Renal pelvis (tissue), 4 donors: ENCODE data around the gene ZBTB20. TPM values are rescaled to one million over a fixed set of nuclear protein-coding genes. Genes with fewer than 3 reads are reported as not detected.
A peak's percentile ranks its signal among the peaks of the same experiment; 100 is the strongest.
"Not testable (repeated sequence)": the region's sequence is repeated elsewhere in the genome, so short reads cannot be mapped to it uniquely, and the experiment has no call there.

Experiments
- DNase-seq: peaks from one replicate; pipeline ENCODE4 v3.0.0-alpha.2; 2013
- polyA plus RNA-seq, 3 donors: library from polyadenylated mRNA; unstranded; fragments of 120-200 nt; gene quantifications; one replicate each; pipeline ENCODE4 v1.2.1, GENCODE V29; 2013; ENCODE audit not compliant: insufficient read length in 3 of 3

ZBTB20 gene
- polyA plus RNA-seq, 3 donors: 4.4 to 6.3 (median 5.9) TPM

GRCh38 chr3:114834175-114834940, 312.7 kb downstream of the ZBTB20 start:
- DNase-seq: no peak

- DNase-seq: no peak
These were observed 315.2 kb downstream of the ZBTB20 start for GRCh38 chr3:114831861-114832260.

- DNase-seq: no peak
These were observed 316.4 kb downstream of the ZBTB20 start for GRCh38 chr3:114830652-114831051.

GRCh38 chr3:114829783-114830182, 317.3 kb downstream of the ZBTB20 start:
- DNase-seq: peak; percentile 38

- peak; percentile 12 for DNase-seq
These were observed 319.6 kb downstream of the ZBTB20 start for GRCh38 chr3:114827495-114827894.

- no peak for DNase-seq
These were observed 323.1 kb downstream of the ZBTB20 start for GRCh38 chr3:114824014-114824413.

- no peak for DNase-seq
These were observed 324.0 kb downstream of the ZBTB20 start for GRCh38 chr3:114823061-114823460.

GRCh38 chr3:114816052-114816451, 331.0 kb downstream of the ZBTB20 start:
- no peak for DNase-seq

- not testable (repeated sequence) for DNase-seq
These were observed 334.4 kb downstream of the ZBTB20 start for GRCh38 chr3:114812541-114813238.

- DNase-seq: no peak
These were observed 337.2 kb downstream of the ZBTB20 start for GRCh38 chr3:114809668-114810413.

- DNase-seq: no peak
These were observed 343.0 kb downstream of the ZBTB20 start for GRCh38 chr3:114804099-114804498.

GRCh38 chr3:114803042-114803695, 343.9 kb downstream of the ZBTB20 start:
- DNase-seq: no peak

GRCh38 chr3:114800272-114801031, 346.6 kb downstream of the ZBTB20 start:
- no peak for DNase-seq

- no peak for DNase-seq
These were observed 347.3 kb downstream of the ZBTB20 start for GRCh38 chr3:114799816-114800215.

GRCh38 chr3:114796796-114797195, 350.3 kb downstream of the ZBTB20 start:
- no peak for DNase-seq

GRCh38 chr3:114794894-114795630, 352.0 kb downstream of the ZBTB20 start:
- no peak for DNase-seq

GRCh38 chr3:114792159-114792918, 354.7 kb downstream of the ZBTB20 start:
- DNase-seq: no peak

- DNase-seq: no peak
These were observed 356.3 kb downstream of the ZBTB20 start for GRCh38 chr3:114790752-114791151.

- DNase-seq: no peak
These were observed 357.3 kb downstream of the ZBTB20 start for GRCh38 chr3:114789803-114790202.

GRCh38 chr3:114775395-114775794, 371.7 kb downstream of the ZBTB20 start:
- DNase-seq: no peak
